ENCODE results near the gene RAB40C. TPM values are rescaled to one million over a fixed set of nuclear protein-coding genes. Genes with fewer than 3 reads are reported as not detected.
A peak's percentile ranks its signal among the peaks of the same experiment; 100 is the strongest.

Gene RAB40C
- total RNA-seq, 1 experiment from 2014 or later, result 22.5 TPM

DNA sequence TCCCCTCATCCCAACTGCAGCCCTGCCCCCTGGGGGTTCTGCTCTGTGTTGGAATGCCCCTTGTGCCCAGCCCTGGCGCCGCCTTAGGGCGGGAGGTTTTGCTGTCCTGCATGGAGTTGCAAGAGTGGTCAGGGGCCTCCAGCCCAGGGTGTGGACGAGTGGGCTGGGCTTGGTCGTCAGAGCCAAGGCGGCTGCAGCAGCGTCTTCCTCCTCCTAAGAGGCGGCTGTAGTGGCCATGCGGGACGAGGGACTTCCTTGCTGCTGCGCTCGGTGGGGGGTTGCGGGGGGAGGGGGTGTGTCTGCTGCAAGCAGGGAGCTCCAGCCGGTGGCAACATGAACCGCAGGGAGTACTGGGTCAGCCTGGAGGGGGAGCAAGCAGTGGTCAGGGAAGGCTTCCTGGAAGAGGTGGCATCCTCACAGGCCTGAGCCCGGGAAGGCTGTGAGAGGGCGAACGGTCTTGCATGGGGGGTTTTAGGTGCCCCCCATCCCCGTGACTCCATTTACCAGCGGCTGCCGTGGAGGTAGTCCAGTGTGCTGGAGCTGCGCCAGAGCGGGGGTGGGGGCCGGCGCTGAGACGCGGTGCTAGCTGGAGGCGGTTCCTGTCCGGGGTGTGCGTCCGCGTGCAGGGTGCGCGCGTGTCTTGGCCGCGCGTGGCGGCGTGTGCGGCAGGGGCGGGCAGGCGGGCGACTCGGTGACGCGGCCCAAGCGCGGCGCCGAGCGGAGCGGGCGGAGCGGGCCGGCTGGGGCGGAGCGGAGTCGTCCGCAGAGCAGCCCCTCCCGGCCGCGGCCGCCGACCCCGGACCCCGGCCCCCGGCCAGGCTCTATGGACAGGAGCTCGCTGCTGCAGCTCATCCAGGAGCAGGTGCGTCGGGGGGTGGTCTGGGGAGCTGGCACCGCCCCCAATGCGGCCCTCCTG lies 85.4 kb downstream of the RAB40C start, which contains the start of gene RHBDL1 (continued):
- TF ChIP-seq, protein P1, sequence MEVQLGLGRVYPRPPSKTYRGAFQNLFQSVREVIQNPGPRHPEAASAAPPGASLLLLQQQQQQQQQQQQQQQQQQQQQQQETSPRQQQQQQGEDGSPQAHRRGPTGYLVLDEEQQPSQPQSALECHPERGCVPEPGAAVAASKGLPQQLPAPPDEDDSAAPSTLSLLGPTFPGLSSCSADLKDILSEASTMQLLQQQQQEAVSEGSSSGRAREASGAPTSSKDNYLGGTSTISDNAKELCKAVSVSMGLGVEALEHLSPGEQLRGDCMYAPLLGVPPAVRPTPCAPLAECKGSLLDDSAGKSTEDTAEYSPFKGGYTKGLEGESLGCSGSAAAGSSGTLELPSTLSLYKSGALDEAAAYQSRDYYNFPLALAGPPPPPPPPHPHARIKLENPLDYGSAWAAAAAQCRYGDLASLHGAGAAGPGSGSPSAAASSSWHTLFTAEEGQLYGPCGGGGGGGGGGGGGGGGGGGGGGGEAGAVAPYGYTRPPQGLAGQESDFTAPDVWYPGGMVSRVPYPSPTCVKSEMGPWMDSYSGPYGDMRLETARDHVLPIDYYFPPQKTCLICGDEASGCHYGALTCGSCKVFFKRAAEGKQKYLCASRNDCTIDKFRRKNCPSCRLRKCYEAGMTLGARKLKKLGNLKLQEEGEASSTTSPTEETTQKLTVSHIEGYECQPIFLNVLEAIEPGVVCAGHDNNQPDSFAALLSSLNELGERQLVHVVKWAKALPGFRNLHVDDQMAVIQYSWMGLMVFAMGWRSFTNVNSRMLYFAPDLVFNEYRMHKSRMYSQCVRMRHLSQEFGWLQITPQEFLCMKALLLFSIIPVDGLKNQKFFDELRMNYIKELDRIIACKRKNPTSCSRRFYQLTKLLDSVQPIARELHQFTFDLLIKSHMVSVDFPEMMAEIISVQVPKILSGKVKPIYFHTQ (CRISPR knock-in tag; IDR thresholded peaks at IDR 0.05), result 0 out of 2 replicates have a peak, but pooled peaks have one; percentile 69
- TF ChIP-seq GABPB1 (CRISPR knock-in tag; IDR thresholded peaks at IDR 0.05) (no peak), NFATC4 (CRISPR knock-in tag; IDR thresholded peaks at IDR 0.05) (peak; percentile 85; the same call in 1 of the 2 replicates), PRRX2 (CRISPR knock-in tag; IDR thresholded peaks at IDR 0.05) (peak; percentile 71; the same call in 1 of the 2 replicates), FOXP1 (CRISPR knock-in tag; IDR thresholded peaks at IDR 0.05; ENCODE audit: borderline replicate concordance) (peak; percentile 59), TCF7 (CRISPR knock-in tag; IDR thresholded peaks at IDR 0.05; ENCODE audit: low read depth) (no peak), MXD4 (CRISPR knock-in tag; IDR thresholded peaks at IDR 0.05; ENCODE audit: borderline replicate concordance) (no peak), TEAD4 (CRISPR knock-in tag; IDR thresholded peaks at IDR 0.05) (no peak), FOXK1 (CRISPR knock-in tag; IDR thresholded peaks at IDR 0.05) (0 out of 2 replicates have a peak, but pooled peaks have one; percentile 33), KAT7 (CRISPR knock-in tag; IDR thresholded peaks at IDR 0.05; ENCODE audit: borderline replicate concordance) (no peak)
- TF ChIP-seq, protein P2, sequence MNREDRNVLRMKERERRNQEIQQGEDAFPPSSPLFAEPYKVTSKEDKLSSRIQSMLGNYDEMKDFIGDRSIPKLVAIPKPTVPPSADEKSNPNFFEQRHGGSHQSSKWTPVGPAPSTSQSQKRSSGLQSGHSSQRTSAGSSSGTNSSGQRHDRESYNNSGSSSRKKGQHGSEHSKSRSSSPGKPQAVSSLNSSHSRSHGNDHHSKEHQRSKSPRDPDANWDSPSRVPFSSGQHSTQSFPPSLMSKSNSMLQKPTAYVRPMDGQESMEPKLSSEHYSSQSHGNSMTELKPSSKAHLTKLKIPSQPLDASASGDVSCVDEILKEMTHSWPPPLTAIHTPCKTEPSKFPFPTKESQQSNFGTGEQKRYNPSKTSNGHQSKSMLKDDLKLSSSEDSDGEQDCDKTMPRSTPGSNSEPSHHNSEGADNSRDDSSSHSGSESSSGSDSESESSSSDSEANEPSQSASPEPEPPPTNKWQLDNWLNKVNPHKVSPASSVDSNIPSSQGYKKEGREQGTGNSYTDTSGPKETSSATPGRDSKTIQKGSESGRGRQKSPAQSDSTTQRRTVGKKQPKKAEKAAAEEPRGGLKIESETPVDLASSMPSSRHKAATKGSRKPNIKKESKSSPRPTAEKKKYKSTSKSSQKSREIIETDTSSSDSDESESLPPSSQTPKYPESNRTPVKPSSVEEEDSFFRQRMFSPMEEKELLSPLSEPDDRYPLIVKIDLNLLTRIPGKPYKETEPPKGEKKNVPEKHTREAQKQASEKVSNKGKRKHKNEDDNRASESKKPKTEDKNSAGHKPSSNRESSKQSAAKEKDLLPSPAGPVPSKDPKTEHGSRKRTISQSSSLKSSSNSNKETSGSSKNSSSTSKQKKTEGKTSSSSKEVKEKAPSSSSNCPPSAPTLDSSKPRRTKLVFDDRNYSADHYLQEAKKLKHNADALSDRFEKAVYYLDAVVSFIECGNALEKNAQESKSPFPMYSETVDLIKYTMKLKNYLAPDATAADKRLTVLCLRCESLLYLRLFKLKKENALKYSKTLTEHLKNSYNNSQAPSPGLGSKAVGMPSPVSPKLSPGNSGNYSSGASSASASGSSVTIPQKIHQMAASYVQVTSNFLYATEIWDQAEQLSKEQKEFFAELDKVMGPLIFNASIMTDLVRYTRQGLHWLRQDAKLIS (CRISPR knock-in tag; IDR thresholded peaks at IDR 0.05; ENCODE audit: borderline replicate concordance), result no peak
- TF ChIP-seq, protein P3, sequence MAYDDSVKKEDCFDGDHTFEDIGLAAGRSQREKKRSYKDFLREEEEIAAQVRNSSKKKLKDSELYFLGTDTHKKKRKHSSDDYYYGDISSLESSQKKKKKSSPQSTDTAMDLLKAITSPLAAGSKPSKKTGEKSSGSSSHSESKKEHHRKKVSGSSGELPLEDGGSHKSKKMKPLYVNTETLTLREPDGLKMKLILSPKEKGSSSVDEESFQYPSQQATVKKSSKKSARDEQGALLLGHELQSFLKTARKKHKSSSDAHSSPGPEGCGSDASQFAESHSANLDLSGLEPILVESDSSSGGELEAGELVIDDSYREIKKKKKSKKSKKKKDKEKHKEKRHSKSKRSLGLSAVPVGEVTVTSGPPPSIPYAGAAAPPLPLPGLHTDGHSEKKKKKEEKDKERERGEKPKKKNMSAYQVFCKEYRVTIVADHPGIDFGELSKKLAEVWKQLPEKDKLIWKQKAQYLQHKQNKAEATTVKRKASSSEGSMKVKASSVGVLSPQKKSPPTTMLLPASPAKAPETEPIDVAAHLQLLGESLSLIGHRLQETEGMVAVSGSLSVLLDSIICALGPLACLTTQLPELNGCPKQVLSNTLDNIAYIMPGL (CRISPR knock-in tag; IDR thresholded peaks at IDR 0.05), result peak; percentile 77; the same call in 1 of the 2 replicates
- TF ChIP-seq, protein P4, sequence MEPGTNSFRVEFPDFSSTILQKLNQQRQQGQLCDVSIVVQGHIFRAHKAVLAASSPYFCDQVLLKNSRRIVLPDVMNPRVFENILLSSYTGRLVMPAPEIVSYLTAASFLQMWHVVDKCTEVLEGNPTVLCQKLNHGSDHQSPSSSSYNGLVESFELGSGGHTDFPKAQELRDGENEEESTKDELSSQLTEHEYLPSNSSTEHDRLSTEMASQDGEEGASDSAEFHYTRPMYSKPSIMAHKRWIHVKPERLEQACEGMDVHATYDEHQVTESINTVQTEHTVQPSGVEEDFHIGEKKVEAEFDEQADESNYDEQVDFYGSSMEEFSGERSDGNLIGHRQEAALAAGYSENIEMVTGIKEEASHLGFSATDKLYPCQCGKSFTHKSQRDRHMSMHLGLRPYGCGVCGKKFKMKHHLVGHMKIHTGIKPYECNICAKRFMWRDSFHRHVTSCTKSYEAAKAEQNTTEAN (CRISPR knock-in tag; IDR thresholded peaks at IDR 0.05), result no peak
- TF ChIP-seq, protein P5, sequence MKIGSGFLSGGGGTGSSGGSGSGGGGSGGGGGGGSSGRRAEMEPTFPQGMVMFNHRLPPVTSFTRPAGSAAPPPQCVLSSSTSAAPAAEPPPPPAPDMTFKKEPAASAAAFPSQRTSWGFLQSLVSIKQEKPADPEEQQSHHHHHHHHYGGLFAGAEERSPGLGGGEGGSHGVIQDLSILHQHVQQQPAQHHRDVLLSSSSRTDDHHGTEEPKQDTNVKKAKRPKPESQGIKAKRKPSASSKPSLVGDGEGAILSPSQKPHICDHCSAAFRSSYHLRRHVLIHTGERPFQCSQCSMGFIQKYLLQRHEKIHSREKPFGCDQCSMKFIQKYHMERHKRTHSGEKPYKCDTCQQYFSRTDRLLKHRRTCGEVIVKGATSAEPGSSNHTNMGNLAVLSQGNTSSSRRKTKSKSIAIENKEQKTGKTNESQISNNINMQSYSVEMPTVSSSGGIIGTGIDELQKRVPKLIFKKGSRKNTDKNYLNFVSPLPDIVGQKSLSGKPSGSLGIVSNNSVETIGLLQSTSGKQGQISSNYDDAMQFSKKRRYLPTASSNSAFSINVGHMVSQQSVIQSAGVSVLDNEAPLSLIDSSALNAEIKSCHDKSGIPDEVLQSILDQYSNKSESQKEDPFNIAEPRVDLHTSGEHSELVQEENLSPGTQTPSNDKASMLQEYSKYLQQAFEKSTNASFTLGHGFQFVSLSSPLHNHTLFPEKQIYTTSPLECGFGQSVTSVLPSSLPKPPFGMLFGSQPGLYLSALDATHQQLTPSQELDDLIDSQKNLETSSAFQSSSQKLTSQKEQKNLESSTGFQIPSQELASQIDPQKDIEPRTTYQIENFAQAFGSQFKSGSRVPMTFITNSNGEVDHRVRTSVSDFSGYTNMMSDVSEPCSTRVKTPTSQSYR (CRISPR knock-in tag; IDR thresholded peaks at IDR 0.05), result peak; percentile 81; the same call in 1 of the 2 replicates
- TF ChIP-seq, protein P6, sequence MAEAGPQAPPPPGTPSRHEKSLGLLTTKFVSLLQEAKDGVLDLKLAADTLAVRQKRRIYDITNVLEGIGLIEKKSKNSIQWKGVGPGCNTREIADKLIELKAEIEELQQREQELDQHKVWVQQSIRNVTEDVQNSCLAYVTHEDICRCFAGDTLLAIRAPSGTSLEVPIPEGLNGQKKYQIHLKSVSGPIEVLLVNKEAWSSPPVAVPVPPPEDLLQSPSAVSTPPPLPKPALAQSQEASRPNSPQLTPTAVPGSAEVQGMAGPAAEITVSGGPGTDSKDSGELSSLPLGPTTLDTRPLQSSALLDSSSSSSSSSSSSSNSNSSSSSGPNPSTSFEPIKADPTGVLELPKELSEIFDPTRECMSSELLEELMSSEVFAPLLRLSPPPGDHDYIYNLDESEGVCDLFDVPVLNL (CRISPR knock-in tag; IDR thresholded peaks at IDR 0.05; ENCODE audit: borderline replicate concordance, low read depth), result no peak
- TF ChIP-seq, protein P7, sequence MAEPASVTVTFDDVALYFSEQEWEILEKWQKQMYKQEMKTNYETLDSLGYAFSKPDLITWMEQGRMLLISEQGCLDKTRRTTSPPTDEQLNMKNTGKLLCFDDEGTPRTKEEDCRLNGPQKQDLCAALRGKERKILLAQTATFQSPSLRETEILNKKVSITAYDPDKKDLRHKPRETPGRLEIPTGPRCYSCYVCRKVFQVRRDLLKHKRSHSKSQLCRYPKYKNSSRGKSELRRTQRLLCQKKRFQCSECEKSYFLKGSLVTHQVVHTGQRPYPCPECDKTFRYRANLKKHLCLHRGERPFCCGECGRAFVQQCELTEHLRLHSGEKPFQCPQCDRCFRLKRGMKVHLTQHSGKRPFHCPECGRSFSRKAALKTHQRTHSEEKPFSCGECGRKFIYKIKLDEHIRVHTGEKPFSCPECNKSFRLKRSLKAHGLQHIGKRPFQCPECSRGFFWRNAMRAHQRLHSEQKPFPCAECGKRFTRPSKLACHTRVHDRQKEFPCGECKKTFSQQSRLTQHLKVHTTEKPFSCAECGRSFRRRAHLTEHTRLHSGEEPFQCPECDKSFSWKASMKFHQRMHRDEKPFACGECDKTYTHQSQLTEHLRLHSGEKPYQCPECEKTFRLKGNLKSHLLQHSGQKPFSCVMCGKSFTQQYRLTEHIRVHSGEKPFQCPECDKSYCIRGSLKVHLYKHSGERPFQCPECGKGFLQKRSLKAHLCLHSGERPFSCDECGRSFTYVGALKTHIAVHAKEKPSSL (CRISPR knock-in tag; conservative IDR thresholded peaks at IDR 0.05), result no peak

All from WTC11 (cell line).